Transverse colon (tissue), 4 donors: ENCODE data around the gene SDK1. TPM values are rescaled to one million over a fixed set of nuclear protein-coding genes. Genes with fewer than 3 reads are reported as not detected.

Experiments
- DNase-seq: peaks from one replicate; pipeline ENCODE4 v3.0.0-alpha.2; 2019
- H3K27ac ChIP-seq, 4 donors: fragments of 200-600 bp; sonication (generic); 2 replicates each; pipeline ENCODE4 v1.5.1; 2016 to 2018; ENCODE audit warnings: inconsistent platforms in 4 of 4
- H3K27me3 ChIP-seq: fragments of 200-600 bp; sonication (generic); 2 replicates; pipeline ENCODE4 v1.5.1; 2017; ENCODE audit warnings: inconsistent platforms
- H3K36me3 ChIP-seq, 4 donors: fragments of 200-600 bp; sonication (generic); 2 replicates each; pipeline ENCODE4 v1.5.1; 2017 to 2019; ENCODE audit warnings: inconsistent platforms in 4 of 4
- H3K4me1 ChIP-seq, 4 donors: fragments of 200-600 bp; sonication (generic); 2 replicates each; pipeline ENCODE4 v1.5.1; 2017 to 2020; ENCODE audit warnings: inconsistent platforms in 4 of 4
- H3K4me3 ChIP-seq, 4 donors: fragments of 200-600 bp; sonication (generic); 1 replicate in 1 of 4; 2 replicates in 3 of 4; pipeline versions ENCODE4 v1.5.1 to v1.6.1; 2017 to 2019; ENCODE audit warnings: inconsistent platforms in 4 of 4
- H3K9me3 ChIP-seq, 2 donors: fragments of 200-600 bp; sonication (generic); 2 replicates each; pipeline ENCODE4 v1.5.1; 2017 to 2019; ENCODE audit warnings: inconsistent platforms in 2 of 2
- EP300 ChIP-seq: sonication (generic); formaldehyde crosslinking; IDR thresholded peaks from one replicate; pipeline ENCODE4 v1.6.1; 2017; ENCODE audit warnings: antibody characterized with exemption, low read depth
- POLR2A ChIP-seq: fragments of 450-650 bp; IDR thresholded peaks from one replicate; pipeline ENCODE4 v1.6.1; 2016; ENCODE audit warnings: antibody characterized with exemption, mild to moderate bottlenecking, moderate library complexity
- POLR2AphosphoS5 ChIP-seq, 3 donors: sonication (generic); formaldehyde crosslinking; IDR thresholded peaks; one replicate each; pipeline ENCODE4 v1.6.1; 2016; ENCODE audit warnings: antibody characterized with exemption in 3 of 3
- WGBS, 2 donors: methylation state at CpG; one replicate each; pipeline ENCODE4 v1.1.5; 2018; ENCODE audit warnings: low coverage in 1 of 2; 5-methylcytosine and 5-hydroxymethylcytosine counted together
- in situ Hi-C, 4 donors: fragments of 200-750 bp; cut with MboI; loops; one replicate each; pipeline versions ENCODE4 v1.15.0 to v1.15.1; 2017; ENCODE audit warnings: low sequenced_read_pairs in 3 of 4, low pct_ligation_motif_present in 1 of 4, low pct_unique_long_range_greater_than_20kb in 1 of 4
- intact Hi-C: fragments of 100-400 bp; cut with DNase I; formaldehyde crosslinking; loops from one replicate; pipeline ENCODE4 v1.15.1; 2023; ENCODE audit warnings: low total_unique reads
- total RNA-seq, 4 donors: library from RNA; depleted of rRNA; stranded (reverse); fragments of >200 nt; gene quantifications; one replicate each; pipeline ENCODE4 v1.1.0, GENCODE V29; 2016
- TF ChIP-seq, protein P1 (sequence below), 5 experiments: fragments of 200-600 bp in 3 of 5; fragments of 450-650 bp in 2 of 5; sonication (generic) in 3 of 5; IDR thresholded peaks; 1 replicate in 2 of 5; 2 replicates in 3 of 5; pipeline ENCODE4 v1.5.1; 2016 to 2017; ENCODE audit warnings: antibody characterized with exemption in 5 of 5, inconsistent platforms in 3 of 5, mild to moderate bottlenecking in 2 of 5, moderate library complexity in 1 of 5

The SDK1 gene
- total RNA-seq, 4 donors from 2014 or later, result 4.0 to 8.6 (median 5.4) TPM

DNA sequence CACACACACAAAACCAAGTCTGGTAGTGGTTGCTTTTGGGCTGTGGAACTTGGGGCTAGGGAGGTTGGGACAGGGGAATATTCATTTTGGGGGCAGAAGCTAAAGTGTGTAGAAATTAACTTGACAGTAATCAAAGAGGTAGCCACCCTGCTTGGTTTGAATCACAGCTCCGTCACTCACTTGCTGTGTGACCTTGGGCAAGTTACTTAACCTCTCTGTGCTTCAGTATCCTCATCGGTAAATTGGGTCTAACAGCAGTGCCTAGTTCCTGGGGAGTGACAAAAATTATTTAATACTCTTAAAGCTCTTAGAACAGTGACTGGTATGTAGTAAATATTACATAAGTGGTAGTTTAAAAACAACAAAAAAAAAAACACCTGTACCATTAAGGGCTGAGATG, 489.8 kb downstream of the SDK1 start:
- intact Hi-C loops, result no loop called here
- in situ Hi-C loops, result no loop called here
- DNase-seq, result no peak
- no peak for TF ChIP-seq POLR2A
- no peak for TF ChIP-seq EP300
- TF ChIP-seq, protein P1, sequence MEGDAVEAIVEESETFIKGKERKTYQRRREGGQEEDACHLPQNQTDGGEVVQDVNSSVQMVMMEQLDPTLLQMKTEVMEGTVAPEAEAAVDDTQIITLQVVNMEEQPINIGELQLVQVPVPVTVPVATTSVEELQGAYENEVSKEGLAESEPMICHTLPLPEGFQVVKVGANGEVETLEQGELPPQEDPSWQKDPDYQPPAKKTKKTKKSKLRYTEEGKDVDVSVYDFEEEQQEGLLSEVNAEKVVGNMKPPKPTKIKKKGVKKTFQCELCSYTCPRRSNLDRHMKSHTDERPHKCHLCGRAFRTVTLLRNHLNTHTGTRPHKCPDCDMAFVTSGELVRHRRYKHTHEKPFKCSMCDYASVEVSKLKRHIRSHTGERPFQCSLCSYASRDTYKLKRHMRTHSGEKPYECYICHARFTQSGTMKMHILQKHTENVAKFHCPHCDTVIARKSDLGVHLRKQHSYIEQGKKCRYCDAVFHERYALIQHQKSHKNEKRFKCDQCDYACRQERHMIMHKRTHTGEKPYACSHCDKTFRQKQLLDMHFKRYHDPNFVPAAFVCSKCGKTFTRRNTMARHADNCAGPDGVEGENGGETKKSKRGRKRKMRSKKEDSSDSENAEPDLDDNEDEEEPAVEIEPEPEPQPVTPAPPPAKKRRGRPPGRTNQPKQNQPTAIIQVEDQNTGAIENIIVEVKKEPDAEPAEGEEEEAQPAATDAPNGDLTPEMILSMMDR (IDR thresholded peaks at IDR 0.05), result no peak
- no peak for TF ChIP-seq POLR2AphosphoS5 (IDR thresholded peaks at IDR 0.05)
- Histone ChIP-seq H3K36me3 (no peaks in the 10 kb centered on the region), H3K27ac (no peak overlapping the region), H3K9me3 (no peaks in the 10 kb centered on the region), H3K4me3 (no peak overlapping the region), H3K27me3 (no peaks in the 10 kb centered on the region), H3K4me1 (no peaks in the 10 kb centered on the region)
- WGBS, 2 donors, result 78% methylated on average over 2 of the region's 2 CpGs; no CpG with 5 or more reads in 1 of the 2 donors

GRCh38 chr7:3791327-3791726, 490.3 kb downstream of the SDK1 start:
- Histone ChIP-seq H3K36me3 (no peaks in the 10 kb centered on the region), H3K9me3 (no peaks in the 10 kb centered on the region), H3K4me1 (no peaks in the 10 kb centered on the region), H3K27ac (no peak overlapping the region), H3K4me3 (no peak overlapping the region), H3K27me3 (no peaks in the 10 kb centered on the region)
- 72% methylated on average over 9 of the region's 9 CpGs; no CpG with 5 or more reads in 1 of the 2 donors for WGBS, 2 donors
- DNase-seq, result no peak
- in situ Hi-C loops (no loop called here), intact Hi-C loops (no loop called here)
- TF ChIP-seq EP300 (no peak), POLR2A (no peak), POLR2AphosphoS5 (IDR thresholded peaks at IDR 0.05) (no peak)
- TF ChIP-seq, protein P1 (IDR thresholded peaks at IDR 0.05), result no peak

GRCh38 chr7:3795141-3795540, 494.1 kb downstream of the SDK1 start:
- Histone ChIP-seq H3K9me3 (no peaks in the 10 kb centered on the region), H3K27me3 (no peaks in the 10 kb centered on the region), H3K4me3 (no peak overlapping the region), H3K4me1 (no peaks in the 10 kb centered on the region), H3K27ac (no peak overlapping the region), H3K36me3 (no peaks in the 10 kb centered on the region)
- in situ Hi-C loops (no loop called here), intact Hi-C loops (no loop called here)
- 77 to 91% methylated on average over 2 to 4 of the region's 4 CpGs for WGBS, 2 donors
- TF ChIP-seq EP300 (no peak), POLR2A (no peak), POLR2AphosphoS5 (IDR thresholded peaks at IDR 0.05) (no peak)
- TF ChIP-seq, protein P1 (IDR thresholded peaks at IDR 0.05), result no peak
- no peak for DNase-seq

GRCh38 chr7:3795781-3796180, 494.7 kb downstream of the SDK1 start:
- TF ChIP-seq POLR2AphosphoS5 (IDR thresholded peaks at IDR 0.05) (no peak), EP300 (no peak), POLR2A (no peak)
- TF ChIP-seq, protein P1 (IDR thresholded peaks at IDR 0.05), result no peak
- H3K4me1 ChIP-seq, result no peaks in the 10 kb centered on the region
- intact Hi-C loops, result no loop called here
- H3K27ac ChIP-seq, result no peak overlapping the region
- no peaks in the 10 kb centered on the region for H3K36me3 ChIP-seq
- DNase-seq, result no peak
- H3K4me3 ChIP-seq, result no peak overlapping the region
- H3K27me3 ChIP-seq, result no peaks in the 10 kb centered on the region
- WGBS, 2 donors, result 49 to 57% methylated on average over 3 of the region's 3 CpGs
- H3K9me3 ChIP-seq, result no peaks in the 10 kb centered on the region
- in situ Hi-C loops, result no loop called here
